Psoas muscle (tissue), 8 donors: ENCODE data around the gene TP53I11. TPM values are rescaled to one million over a fixed set of nuclear protein-coding genes. Genes with fewer than 3 reads are reported as not detected.

ENCODE experiments used
- ATAC-seq, 4 donors: fragments of 200-7000 bp; cut with Tn5 transposase; one replicate each; pipeline ENCODE4 v1.9.1; 2020; ENCODE audit warnings: moderate library complexity in 3 of 4, mild to moderate bottlenecking in 2 of 4
- DNase-seq, 2 donors: peaks; one replicate each; pipeline ENCODE4 v3.0.0-alpha.2; 2020
- H3K27ac ChIP-seq: fragments of 200-600 bp; one replicate; pipeline ENCODE4 v1.8.0; 2022
- H3K27me3 ChIP-seq, 3 donors: fragments of 200-600 bp in 1 of 3; one replicate each; pipeline versions ENCODE4 v1.6.1 to v1.8.0; 2013 to 2022; ENCODE audit warnings: low read length in 2 of 3, mild to moderate bottlenecking in 2 of 3, moderate library complexity in 1 of 3; ENCODE audit not compliant: insufficient read depth in 3 of 3
- H3K36me3 ChIP-seq, 2 donors: fragments of 200-600 bp in 1 of 2; one replicate each; pipeline versions ENCODE4 v1.6.1 to v1.8.0; 2013 to 2022; ENCODE audit warnings: low read depth in 1 of 2, mild to moderate bottlenecking in 1 of 2, moderate library complexity in 1 of 2; ENCODE audit not compliant: insufficient read depth in 1 of 2
- H3K4me1 ChIP-seq: fragments of 200-600 bp; one replicate; pipeline ENCODE4 v1.8.0; 2022
- H3K4me3 ChIP-seq: fragments of 200-600 bp; one replicate; pipeline ENCODE4 v1.8.0; 2022; ENCODE audit warnings: mild to moderate bottlenecking
- H3K9me3 ChIP-seq: fragments of 200-600 bp; one replicate; pipeline ENCODE4 v1.8.0; 2022
- WGBS, 3 donors: extraction: QIAGEN DNeasy Blood & Tissue Kit; methylation state at CpG; one replicate each; pipeline versions ENCODE4 v1.1.6 to v1.1.7; 2013; 5-methylcytosine and 5-hydroxymethylcytosine counted together
- intact Hi-C, 2 donors: fragments of 100-400 bp; cut with DNase I; formaldehyde crosslinking; loops; one replicate each; pipeline versions ENCODE4 v1.11.0 to v1.14.2; 2022
- polyA plus RNA-seq, 3 donors: library from polyadenylated mRNA; stranded (reverse); fragments of 200-250 nt; gene quantifications; one replicate each; pipeline ENCODE4 v1.2.3, GENCODE V29; 2013
- total RNA-seq, 4 donors: library from RNA; stranded (reverse); fragmentation: NEBNext Ultra II Directional in 2 of 4; extraction: Animal tissue kit (Norgen Biotek cat#: 25700) in 2 of 4; gene quantifications; one replicate each; pipeline versions ENCODE4 v1.2.1 to v1.2.4, GENCODE V29; 2021 to 2023
- TF ChIP-seq, protein P1 (sequence below): fragments of 200-600 bp; IDR thresholded peaks from one replicate; pipeline ENCODE4 v1.8.0; 2022; ENCODE audit warnings: antibody characterized with exemption
- donor health status: healthy with polysubstance abuse.
- donor health status: DM: no; HTN: no; CAD: no; lungs with moderate emphysema.
- donor health status: Bipolar disorder and iron deficiency.
- donor health status: healthy.
- donor health status: DM: yes; HTN: yes; CAD: no.
- donor health status: DM: no; HTN: no; CAD: no.
- donor health status: DM: no; HTN: no; CAD: no.
- donor health status: DM: yes; HTN: yes; CAD: no.

TP53I11 gene
- total and polyA plus RNA-seq, 7 donors, result 4.8 to 16.5 (median 8.3) TPM

DNA sequence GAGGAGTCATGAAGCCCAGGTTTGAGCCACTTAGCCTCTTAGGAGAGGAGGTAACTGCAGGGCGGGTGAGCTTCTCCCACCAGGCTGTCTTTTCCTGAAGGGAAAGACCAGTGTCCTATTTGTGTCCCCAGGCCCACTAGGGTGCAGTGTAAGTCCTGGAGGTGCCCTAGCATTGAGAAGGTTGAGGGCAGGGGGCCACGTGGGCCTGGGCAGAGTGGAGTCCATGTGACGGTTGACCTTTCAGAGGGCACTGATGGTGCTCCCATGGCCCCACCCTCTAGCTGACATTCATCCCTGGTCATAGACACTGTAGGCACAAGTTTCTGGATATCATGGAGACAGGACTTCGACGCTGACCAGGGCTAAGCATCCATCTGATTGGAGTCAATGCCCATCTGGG is 44.1 kb upstream of the TP53I11 start:
- Histone ChIP-seq H3K27me3 (no peaks in the 10 kb centered on the region), H3K4me1 (peaks cover 24% of the 10 kb centered on the region), H3K9me3 (no peaks in the 10 kb centered on the region), H3K36me3 (no peaks in the 10 kb centered on the region), H3K27ac (no peak overlapping the region), H3K4me3 (no peak overlapping the region)
- 58 to 81% (median 78%) methylated on average over 5 of the region's 5 CpGs for WGBS, 3 donors
- DNase-seq, result no peak
- no peak for ATAC-seq
- TF ChIP-seq, protein P1, sequence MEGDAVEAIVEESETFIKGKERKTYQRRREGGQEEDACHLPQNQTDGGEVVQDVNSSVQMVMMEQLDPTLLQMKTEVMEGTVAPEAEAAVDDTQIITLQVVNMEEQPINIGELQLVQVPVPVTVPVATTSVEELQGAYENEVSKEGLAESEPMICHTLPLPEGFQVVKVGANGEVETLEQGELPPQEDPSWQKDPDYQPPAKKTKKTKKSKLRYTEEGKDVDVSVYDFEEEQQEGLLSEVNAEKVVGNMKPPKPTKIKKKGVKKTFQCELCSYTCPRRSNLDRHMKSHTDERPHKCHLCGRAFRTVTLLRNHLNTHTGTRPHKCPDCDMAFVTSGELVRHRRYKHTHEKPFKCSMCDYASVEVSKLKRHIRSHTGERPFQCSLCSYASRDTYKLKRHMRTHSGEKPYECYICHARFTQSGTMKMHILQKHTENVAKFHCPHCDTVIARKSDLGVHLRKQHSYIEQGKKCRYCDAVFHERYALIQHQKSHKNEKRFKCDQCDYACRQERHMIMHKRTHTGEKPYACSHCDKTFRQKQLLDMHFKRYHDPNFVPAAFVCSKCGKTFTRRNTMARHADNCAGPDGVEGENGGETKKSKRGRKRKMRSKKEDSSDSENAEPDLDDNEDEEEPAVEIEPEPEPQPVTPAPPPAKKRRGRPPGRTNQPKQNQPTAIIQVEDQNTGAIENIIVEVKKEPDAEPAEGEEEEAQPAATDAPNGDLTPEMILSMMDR, result no peak
- intact Hi-C loops, result no loop called here

- WGBS, 3 donors, result 66 to 74% (median 70%) methylated on average over 10 of the region's 10 CpGs
- ATAC-seq, result no peak
These were observed 43.5 kb upstream of the TP53I11 start for GRCh38 chr11:44993971-44994704.

DNA sequence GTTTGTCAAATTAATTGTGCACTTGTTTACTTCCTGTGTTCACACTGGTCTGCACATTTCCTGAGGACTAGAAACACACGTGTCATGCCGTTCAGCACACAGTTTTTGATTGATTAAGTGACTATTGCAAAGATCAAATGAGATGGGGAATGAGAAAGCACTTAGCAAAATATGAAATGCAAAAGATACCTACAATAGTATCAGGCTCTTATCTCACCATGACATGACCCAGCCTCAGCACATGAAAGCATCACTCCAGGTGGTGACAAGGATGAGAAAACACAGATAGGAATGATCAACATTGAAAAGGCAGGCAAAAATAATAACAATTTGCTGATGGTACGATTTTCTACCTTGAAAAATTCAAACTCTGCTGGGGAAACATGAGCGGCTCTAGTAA is 42.1 kb upstream of the TP53I11 start:
- no peak for DNase-seq
- WGBS, 3 donors, result 68 to 75% (median 75%) methylated on average over 4 of the region's 4 CpGs
- Histone ChIP-seq H3K27ac (peak overlapping the region; percentile 82), H3K4me3 (no peak overlapping the region), H3K4me1 (peaks cover 32% of the 10 kb centered on the region), H3K27me3 (no peaks in the 10 kb centered on the region), H3K36me3 (no peaks in the 10 kb centered on the region), H3K9me3 (no peaks in the 10 kb centered on the region)
- ATAC-seq, result no peak
- intact Hi-C loops, result no loop called here
- TF ChIP-seq, protein P1, result no peak

More at GRCh38 chr11:44993971-44994704, 43.5 kb upstream of the TP53I11 start:
- TF ChIP-seq, protein P1, result no peak
- Histone ChIP-seq H3K27me3 (no peaks in the 10 kb centered on the region), H3K4me3 (no peak overlapping the region), H3K36me3 (no peaks in the 10 kb centered on the region), H3K27ac (no peak overlapping the region), H3K9me3 (no peaks in the 10 kb centered on the region), H3K4me1 (peaks cover 27% of the 10 kb centered on the region)
- DNase-seq, result no peak
- intact Hi-C loops, result no loop called here

GRCh38 chr11:44992181-44992582 is 41.5 kb upstream of the TP53I11 start:
- Histone ChIP-seq H3K9me3 (no peaks in the 10 kb centered on the region), H3K27ac (peak overlapping the region; percentile 82), H3K27me3 (no peaks in the 10 kb centered on the region), H3K36me3 (no peaks in the 10 kb centered on the region), H3K4me3 (no peak overlapping the region), H3K4me1 (peaks cover 32% of the 10 kb centered on the region)
- ATAC-seq (peak; percentile 49 to 80 (median 76)), DNase-seq (peak in 1 of 2 donors; percentile 60)
- intact Hi-C loops, result no loop called here
- WGBS, 3 donors, result 20 to 32% (median 32%) methylated on average over 3 of the region's 3 CpGs
- TF ChIP-seq, protein P1, result no peak

DNA sequence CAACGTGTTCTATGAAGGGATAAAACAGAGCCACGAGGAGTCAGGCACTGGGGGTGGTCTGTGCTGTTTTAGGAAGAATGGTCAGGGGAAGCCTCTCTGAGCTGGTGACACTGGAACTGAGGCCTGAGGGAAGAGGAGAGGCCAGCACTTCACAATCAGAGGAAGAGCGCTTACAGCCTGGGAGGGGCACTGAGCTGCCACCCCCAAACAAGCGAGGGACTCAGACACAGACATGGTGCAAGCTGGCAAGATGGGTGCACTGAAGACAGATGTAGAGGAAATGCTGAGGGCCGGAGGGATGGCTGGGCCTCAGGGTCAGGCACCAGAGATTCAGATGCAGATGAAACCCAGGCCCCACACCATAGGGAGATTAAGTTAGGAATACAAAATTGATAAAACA is 40.0 kb upstream of the TP53I11 start:
- WGBS, 3 donors, result 87 to 92% (median 91%) methylated on average over 5 of the region's 5 CpGs
- no peaks in the 10 kb centered on the region for H3K36me3 ChIP-seq
- intact Hi-C loops, result no loop called here
- no peaks in the 10 kb centered on the region for H3K9me3 ChIP-seq
- TF ChIP-seq, protein P1, result no peak
- no peak overlapping the region for H3K27ac ChIP-seq
- no peak for ATAC-seq
- DNase-seq, result no peak
- peaks cover 32% of the 10 kb centered on the region for H3K4me1 ChIP-seq
- H3K4me3 ChIP-seq, result no peak overlapping the region
- no peaks in the 10 kb centered on the region for H3K27me3 ChIP-seq
